HG03025 (cell line): ENCODE measurements around the gene MYO1B.

ENCODE experiments used
- ATAC-seq: cut with Tn5 transposase; IDR thresholded peaks from one replicate; pipeline ENCODE4 v1.9.1; 2021; ENCODE audit warnings: mild to moderate bottlenecking, moderate library complexity; ENCODE audit not compliant: unreplicated experiment, low FRiP score

Gene MYO1B

GRCh38 chr2:191351921-191352320, 106.7 kb downstream of the MYO1B start:
- ATAC-seq: no peak

DNA sequence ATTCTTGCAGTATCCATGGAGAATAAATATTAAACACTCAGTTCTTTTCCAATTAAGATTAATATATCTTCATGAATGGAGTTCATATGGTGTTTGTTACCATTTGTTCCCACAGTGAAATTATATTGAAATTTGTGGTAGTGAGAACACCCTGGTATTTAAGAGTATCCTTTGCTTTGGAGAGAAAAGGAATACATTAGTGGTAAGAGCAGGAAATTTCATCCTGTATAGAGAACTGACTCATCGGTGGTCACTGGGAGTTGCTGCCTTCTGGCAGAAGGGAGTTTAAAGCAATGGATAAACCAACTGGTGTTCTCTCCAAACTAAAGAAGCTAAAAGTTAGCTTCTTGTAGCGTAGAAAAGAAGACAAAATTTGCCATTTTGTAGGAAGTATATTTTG, 107.3 kb downstream of the MYO1B start:
- ATAC-seq: no peak

- ATAC-seq: no peak
Measured at GRCh38 chr2:191355170-191355758, 110.1 kb downstream of the MYO1B start.

DNA sequence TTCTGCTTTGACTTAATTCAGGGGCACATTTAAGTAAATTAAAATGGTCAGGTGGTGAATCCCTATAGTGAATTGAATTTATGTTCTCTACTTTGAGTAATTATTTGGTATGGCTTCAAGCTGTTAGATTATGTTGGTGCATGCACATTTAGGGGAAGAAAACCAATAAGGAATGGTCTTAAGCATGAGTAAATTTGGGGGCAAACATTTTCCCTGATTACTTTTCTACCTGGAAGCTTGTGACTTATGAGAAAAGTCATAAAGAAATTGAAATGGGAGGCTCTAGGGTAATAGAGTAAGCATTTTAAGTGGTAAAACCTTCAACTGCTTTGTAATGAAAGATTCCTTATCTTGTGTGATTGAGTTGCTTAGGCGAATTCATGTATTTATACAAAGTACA, 112.5 kb downstream of the MYO1B start:
- ATAC-seq: no peak

DNA sequence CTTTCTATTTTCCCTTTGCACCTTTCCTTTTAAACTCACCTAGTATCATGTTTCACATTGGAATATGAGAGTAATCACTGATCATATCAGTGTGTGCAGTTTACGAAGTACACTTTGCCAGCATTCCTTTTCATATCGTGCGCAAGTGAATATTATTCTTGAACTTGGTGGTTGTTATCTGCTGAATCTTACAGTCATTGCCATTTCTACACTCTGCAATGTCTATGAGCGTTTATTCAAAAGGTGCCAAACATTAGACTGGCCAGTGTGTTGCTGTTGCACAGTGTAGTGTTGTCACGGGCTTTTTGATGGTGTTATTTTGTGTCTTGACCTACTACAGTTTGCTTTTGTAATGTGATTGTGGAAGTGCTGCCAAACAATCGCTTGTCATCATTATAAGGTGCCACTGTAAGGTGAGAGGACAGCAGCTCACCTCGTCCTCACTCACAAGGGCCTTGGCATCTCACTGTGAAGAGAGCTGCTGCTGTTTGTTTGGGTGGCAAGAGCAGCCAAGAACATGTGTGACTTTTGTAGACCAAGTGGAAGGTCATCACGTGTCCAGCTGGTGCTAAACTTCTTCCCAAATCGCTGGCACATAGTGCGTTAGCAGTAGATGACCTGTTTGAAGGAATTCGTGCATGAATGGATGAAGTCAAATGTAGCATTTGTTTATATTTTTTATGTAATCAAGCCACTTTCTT, 113.3 kb downstream of the MYO1B start:
- no peak for ATAC-seq

DNA sequence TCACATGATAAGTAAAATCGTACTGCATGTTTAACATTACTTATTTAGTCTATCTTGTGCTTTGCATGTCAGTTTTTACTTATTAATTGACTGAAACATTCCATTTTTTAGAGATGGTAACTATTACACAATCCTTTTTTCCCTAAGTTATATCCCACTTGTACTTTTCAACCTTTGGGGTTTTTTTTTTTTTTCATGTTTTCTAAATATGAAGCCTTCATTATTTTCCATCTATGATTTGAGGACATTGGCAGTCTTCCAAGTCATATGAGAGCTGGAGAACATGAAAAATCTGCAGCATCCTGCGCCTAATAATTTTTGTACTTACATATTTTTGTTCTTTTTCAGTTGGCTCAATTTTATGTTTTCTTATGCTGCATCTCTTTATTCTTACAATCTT, 113.9 kb downstream of the MYO1B start:
- ATAC-seq: no peak

GRCh38 chr2:191360918-191361317, 115.7 kb downstream of the MYO1B start:
- ATAC-seq: no peak

- no peak for ATAC-seq
Measured at GRCh38 chr2:191362841-191363240, 117.6 kb downstream of the MYO1B start.

DNA sequence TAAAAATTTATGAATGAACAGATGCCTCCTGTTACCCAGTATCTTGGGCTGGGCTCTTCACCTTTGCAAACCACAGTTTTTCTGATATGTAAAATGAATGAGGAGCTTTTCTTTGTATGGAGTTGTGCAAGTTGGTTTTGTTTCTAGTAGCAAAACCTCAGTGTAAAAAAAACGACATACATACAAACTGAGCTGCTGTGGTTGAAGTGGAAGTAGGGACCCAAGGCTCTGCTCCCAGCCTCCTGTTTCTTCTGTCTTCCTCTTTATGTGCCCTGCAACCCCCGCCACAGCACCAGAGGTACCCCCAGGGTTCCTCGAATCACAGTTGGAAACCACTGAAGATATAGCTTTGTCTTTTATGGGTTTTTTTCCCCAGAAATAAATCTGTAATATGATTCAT, 118.1 kb downstream of the MYO1B start:
- ATAC-seq: no peak

GRCh38 chr2:191365089-191365488, 119.9 kb downstream of the MYO1B start:
- ATAC-seq: no peak

DNA sequence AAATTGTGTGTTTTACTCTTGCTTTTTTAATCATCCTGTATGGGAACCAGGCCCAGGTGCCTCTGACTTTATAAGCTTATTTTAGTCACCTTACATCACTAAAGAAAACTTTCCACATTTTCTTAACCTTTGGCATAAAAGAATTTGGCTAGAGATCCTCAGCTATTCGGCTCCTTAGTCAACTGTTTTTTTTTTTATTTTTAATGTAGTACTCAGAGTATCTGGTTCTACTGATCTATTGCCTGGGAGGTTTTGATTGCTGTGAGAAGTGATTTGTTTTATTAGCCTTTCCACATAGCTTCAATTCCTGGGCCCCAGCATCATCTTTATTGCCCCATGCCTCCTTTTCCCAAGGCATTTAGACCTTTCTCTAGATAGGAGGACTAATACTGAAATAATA, 121.0 kb downstream of the MYO1B start:
- ATAC-seq: no peak

- ATAC-seq: no peak
Measured at GRCh38 chr2:191369034-191369433, 123.8 kb downstream of the MYO1B start.

- no peak for ATAC-seq
Measured at GRCh38 chr2:191374366-191374765, 129.2 kb downstream of the MYO1B start.

DNA sequence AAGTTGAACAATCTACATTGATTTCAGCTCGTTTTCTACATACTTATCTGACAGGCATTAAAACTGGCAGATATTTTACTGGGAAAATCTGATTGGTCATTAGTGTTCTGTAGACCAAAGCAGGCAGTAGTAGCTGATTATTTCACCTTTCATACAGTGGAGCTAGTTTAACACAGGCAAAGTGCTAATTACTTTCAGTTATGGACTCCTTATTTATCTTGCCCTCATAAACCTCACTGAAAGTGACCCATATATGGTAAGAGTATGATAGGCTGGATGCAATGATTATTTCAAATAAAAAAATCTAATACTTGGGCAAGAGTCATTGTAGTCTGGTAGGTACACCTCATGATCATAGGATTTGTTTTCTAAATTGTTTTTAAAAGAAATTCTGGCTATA, 129.7 kb downstream of the MYO1B start:
- ATAC-seq: no peak

DNA sequence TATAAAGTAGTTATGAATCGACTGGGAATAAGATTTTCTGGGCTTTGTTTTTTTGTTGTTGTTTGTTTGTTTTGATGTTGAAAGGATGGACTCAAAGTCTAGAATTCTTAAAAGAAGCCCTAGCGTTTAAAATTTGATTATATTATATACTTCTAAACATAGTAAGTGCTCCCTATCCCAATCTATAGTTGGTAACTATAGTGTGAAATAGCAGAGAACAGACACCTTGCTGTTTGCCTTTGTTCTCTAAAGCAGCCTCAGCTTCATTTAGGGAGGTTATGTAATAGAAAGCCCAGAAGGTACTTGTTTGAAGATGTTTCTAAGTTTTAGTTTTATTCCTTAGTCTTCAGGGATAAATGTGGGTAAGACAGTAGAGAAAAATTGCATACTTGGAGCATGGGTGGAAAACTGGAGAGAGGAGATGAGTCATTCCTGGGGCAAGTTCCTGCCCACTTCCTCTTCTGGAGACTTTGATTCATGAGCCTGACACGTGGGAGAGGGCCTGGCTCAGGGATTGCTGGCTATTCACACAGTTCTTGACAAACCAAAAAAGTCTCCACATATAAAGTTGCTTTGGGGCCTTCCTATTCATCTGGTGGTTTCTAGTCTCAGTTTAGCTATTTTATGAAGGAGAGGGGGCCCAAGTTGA, 131.9 kb downstream of the MYO1B start:
- peak; percentile 59 for ATAC-seq

DNA sequence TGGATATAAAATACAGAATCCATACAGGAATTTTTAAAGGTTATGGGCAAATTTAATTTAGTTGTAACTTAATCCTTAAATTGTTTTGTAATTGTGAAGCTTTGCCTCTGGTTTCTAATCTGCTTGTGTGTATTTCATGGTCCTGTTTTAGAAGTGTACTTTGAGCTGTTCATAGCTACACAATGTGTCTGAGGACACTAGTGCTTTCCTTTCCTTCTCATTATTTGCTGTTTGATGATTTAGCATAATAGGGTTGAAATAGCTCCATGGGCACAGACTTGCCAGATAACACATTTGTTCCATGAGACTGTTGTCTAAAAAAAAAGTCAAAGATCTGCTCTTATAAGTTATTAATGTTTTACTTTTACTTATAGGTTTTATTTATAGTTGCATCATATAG, 134.2 kb downstream of the MYO1B start:
- no peak for ATAC-seq

GRCh38 chr2:191382801-191383200, 137.6 kb downstream of the MYO1B start:
- ATAC-seq: no peak

GRCh38 chr2:191383486-191383885, 138.3 kb downstream of the MYO1B start:
- no peak for ATAC-seq

GRCh38 chr2:191384829-191385228, 139.6 kb downstream of the MYO1B start:
- no peak for ATAC-seq

DNA sequence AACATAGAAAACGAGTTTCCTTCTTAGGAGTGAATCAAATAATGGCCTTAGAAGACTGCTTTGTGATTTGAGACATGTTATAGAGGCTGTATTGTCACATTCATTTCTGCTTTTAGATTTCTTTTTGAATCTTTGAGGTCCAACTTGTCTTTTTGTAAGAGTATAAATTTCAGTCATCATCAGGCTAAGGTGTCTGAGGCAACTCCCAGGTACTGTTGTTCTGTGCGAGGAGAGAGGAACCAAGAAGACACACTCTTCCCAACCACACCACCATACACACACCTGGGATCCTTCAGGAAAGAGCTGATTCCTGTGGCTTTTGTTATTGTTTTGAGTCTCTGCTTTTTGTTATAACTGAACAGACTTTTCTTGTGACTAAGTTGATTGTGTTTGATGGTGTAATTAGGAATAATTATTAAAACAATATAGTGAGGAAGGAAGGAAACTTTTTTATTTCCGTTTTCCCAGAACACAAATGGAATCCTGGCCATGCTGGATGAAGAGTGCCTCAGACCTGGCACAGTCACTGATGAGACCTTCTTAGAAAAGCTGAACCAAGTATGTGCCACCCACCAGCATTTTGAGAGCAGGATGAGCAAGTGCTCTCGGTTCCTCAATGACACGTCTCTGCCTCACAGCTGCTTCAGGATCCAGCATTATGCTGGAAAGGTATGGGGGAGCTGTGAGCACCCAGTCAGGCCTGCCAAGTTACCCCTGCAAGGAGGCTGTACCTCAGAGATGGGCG, 140.4 kb downstream of the MYO1B start:
- ATAC-seq: peak; percentile 78

GRCh38 chr2:191386938-191387536, 141.8 kb downstream of the MYO1B start:
- no peak for ATAC-seq
